Renal cortex interstitium (tissue), 15 donors: Measurements from ENCODE around the gene GMPR2. TPM values are rescaled to one million over a fixed set of nuclear protein-coding genes. Genes with fewer than 3 reads are reported as not detected.

ENCODE experiments used
- DNase-seq, 11 donors: peaks; one replicate each; pipeline ENCODE4 v3.0.0-alpha.2; 2013; ENCODE audit warnings: low read depth in 9 of 11, low spot score in 4 of 11; ENCODE audit errors: extremely low read depth in 1 of 11
- long read RNA-seq, 16 experiments: transcript quantifications; one replicate each; lab custom pipeline, GENCODE V29; 2026
- polyA plus RNA-seq, 3 donors: library from polyadenylated mRNA; unstranded; fragments of 120-200 nt; gene quantifications; one replicate each; pipeline ENCODE4 v1.2.1, GENCODE V29; 2013; ENCODE audit not compliant: insufficient read length in 3 of 3

GMPR2 gene
- 100 to 1,000 TPM; 107 to 128 (median 115) TPM for polyA plus RNA-seq
- long read RNA-seq, donor 1, transcript GMPR2-207 (2 exons, 469 nt): major isoform, 10 of 23 reads
- long read RNA-seq, donor 1, partial matches to known transcripts: 0 of 23 reads
- long read RNA-seq, donor 1, other reads (novel, unspliced or antisense): 0 of 23 reads
- long read RNA-seq, donor 2, transcript GMPR2-223 (10 exons, 1,893 nt): minor isoform, 5 of 305 reads
- long read RNA-seq, donor 2, transcript GMPR2-207 (2 exons, 469 nt): major isoform, 7 of 305 reads
- long read RNA-seq, donor 2, partial matches to known transcripts: 279 of 305 reads
- long read RNA-seq, donor 2, other reads (novel, unspliced or antisense): 9 of 305 reads
- long read RNA-seq, donor 3, transcript GMPR2-203 (10 exons, 1,652 nt): minor isoform, 8 of 47 reads
- long read RNA-seq, donor 3, transcript GMPR2-207 (2 exons, 469 nt): major isoform, 29 of 47 reads
- long read RNA-seq, donor 3, partial matches to known transcripts: 0 of 47 reads
- long read RNA-seq, donor 3, other reads (novel, unspliced or antisense): 0 of 47 reads
- long read RNA-seq, donor 4, transcript GMPR2-204 (9 exons, 1,864 nt): minor isoform, 6 of 46 reads
- long read RNA-seq, donor 4, transcript GMPR2-207 (2 exons, 469 nt): major isoform, 20 of 46 reads
- long read RNA-seq, donor 4, partial matches to known transcripts: 8 of 46 reads
- long read RNA-seq, donor 4, other reads (novel, unspliced or antisense): 0 of 46 reads
- long read RNA-seq, donor 5: 0 reads
- long read RNA-seq, donor 6, transcript GMPR2-203 (10 exons, 1,652 nt): minor isoform, 5 of 55 reads
- long read RNA-seq, donor 6, transcript GMPR2-202 (10 exons, 1,972 nt): minor isoform, 5 of 55 reads
- long read RNA-seq, donor 6, transcript GMPR2-207 (2 exons, 469 nt): major isoform, 29 of 55 reads
- long read RNA-seq, donor 6, transcript GMPR2-223 (10 exons, 1,893 nt): minor isoform, 6 of 55 reads
- long read RNA-seq, donor 6, partial matches to known transcripts: 5 of 55 reads
- long read RNA-seq, donor 6, other reads (novel, unspliced or antisense): 0 of 55 reads
- long read RNA-seq, donor 7, transcript GMPR2-203 (10 exons, 1,652 nt): minor isoform, 10 of 109 reads
- long read RNA-seq, donor 7, transcript GMPR2-204 (9 exons, 1,864 nt): minor isoform, 5 of 109 reads
- long read RNA-seq, donor 7, transcript GMPR2-207 (2 exons, 469 nt): major isoform, 40 of 109 reads
- long read RNA-seq, donor 7, partial matches to known transcripts: 27 of 109 reads
- long read RNA-seq, donor 7, other reads (novel, unspliced or antisense): 20 of 109 reads
- long read RNA-seq, donor 8: 0 reads
- long read RNA-seq, donor 9, transcript GMPR2-223 (10 exons, 1,893 nt): minor isoform, 7 of 55 reads
- long read RNA-seq, donor 9, transcript GMPR2-203 (10 exons, 1,652 nt): minor isoform, 6 of 55 reads
- long read RNA-seq, donor 9, transcript GMPR2-207 (2 exons, 469 nt): major isoform, 30 of 55 reads
- long read RNA-seq, donor 9, partial matches to known transcripts: 6 of 55 reads
- long read RNA-seq, donor 9, other reads (novel, unspliced or antisense): 0 of 55 reads
- long read RNA-seq, donor 10, transcript GMPR2-223 (10 exons, 1,893 nt): minor isoform, 5 of 76 reads
- long read RNA-seq, donor 10, transcript GMPR2-207 (2 exons, 469 nt): major isoform, 44 of 76 reads
- long read RNA-seq, donor 10, transcript GMPR2-203 (10 exons, 1,652 nt): minor isoform, 7 of 76 reads
- long read RNA-seq, donor 10, partial matches to known transcripts: 13 of 76 reads
- long read RNA-seq, donor 10, other reads (novel, unspliced or antisense): 0 of 76 reads
- long read RNA-seq, donor 11, transcript GMPR2-207 (2 exons, 469 nt): major isoform, 15 of 43 reads
- long read RNA-seq, donor 11, transcript GMPR2-204 (9 exons, 1,864 nt): minor isoform, 6 of 43 reads
- long read RNA-seq, donor 11, partial matches to known transcripts: 9 of 43 reads
- long read RNA-seq, donor 11, other reads (novel, unspliced or antisense): 0 of 43 reads
- long read RNA-seq, donor 12, transcript GMPR2-207 (2 exons, 469 nt): major isoform, 8 of 19 reads
- long read RNA-seq, donor 12, transcript GMPR2-203 (10 exons, 1,652 nt): minor isoform, 5 of 19 reads
- long read RNA-seq, donor 12, partial matches to known transcripts: 0 of 19 reads
- long read RNA-seq, donor 12, other reads (novel, unspliced or antisense): 0 of 19 reads
- long read RNA-seq, donor 13: 0 reads
- long read RNA-seq, donor 14, transcript GMPR2-207 (2 exons, 469 nt): major isoform, 30 of 50 reads
- long read RNA-seq, donor 14, transcript GMPR2-223 (10 exons, 1,893 nt): minor isoform, 7 of 50 reads
- long read RNA-seq, donor 14, transcript GMPR2-203 (10 exons, 1,652 nt): minor isoform, 5 of 50 reads
- long read RNA-seq, donor 14, partial matches to known transcripts: 0 of 50 reads
- long read RNA-seq, donor 14, other reads (novel, unspliced or antisense): 0 of 50 reads
- long read RNA-seq, donor 15, transcript GMPR2-223 (10 exons, 1,893 nt): minor isoform, 6 of 39 reads
- long read RNA-seq, donor 15, transcript GMPR2-207 (2 exons, 469 nt): major isoform, 30 of 39 reads
- long read RNA-seq, donor 15, partial matches to known transcripts: 0 of 39 reads
- long read RNA-seq, donor 15, other reads (novel, unspliced or antisense): 0 of 39 reads
- long read RNA-seq, donor 16, transcript GMPR2-207 (2 exons, 469 nt): major isoform, 48 of 155 reads
- long read RNA-seq, donor 16, transcript GMPR2-202 (10 exons, 1,972 nt): minor isoform, 12 of 155 reads
- long read RNA-seq, donor 16, transcript GMPR2-203 (10 exons, 1,652 nt): minor isoform, 13 of 155 reads
- long read RNA-seq, donor 16, transcript GMPR2-204 (9 exons, 1,864 nt): minor isoform, 8 of 155 reads
- long read RNA-seq, donor 16, partial matches to known transcripts: 34 of 155 reads
- long read RNA-seq, donor 16, other reads (novel, unspliced or antisense): 32 of 155 reads

GRCh38 chr14:24232645-24233537 lies at the start of gene GMPR2:
Gene GMPR2, plus strand, starts transcription at chr14:24232929. Its CDS starts 325 bp downstream, at chr14:24233254.
- DNase-seq: peak in 1 of 11 donors; percentile 59

DNA sequence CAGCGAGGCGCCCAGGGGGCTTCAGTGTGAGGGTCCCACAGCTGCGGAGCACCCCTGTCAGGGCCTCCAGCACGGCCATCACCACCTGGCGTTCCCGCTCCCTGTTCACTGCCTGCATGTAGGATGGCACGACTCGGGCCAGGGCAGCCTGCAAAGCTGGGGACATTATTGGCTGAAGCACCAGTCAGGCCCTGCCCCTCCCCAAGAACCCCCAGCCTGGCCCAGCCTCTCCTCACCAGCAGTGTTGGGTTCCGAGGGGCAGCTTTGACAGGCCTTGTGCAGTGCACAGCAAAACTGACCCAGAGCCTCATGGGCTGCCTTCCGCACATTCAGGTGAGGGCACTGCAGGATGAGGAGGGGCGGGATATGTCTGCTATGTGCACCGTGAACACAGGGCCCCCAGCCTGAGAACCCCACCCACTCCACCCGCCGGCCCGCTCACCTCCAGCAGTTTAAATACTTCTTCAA lies 49.7 kb upstream of the GMPR2 start:
- DNase-seq: no peak

DNA sequence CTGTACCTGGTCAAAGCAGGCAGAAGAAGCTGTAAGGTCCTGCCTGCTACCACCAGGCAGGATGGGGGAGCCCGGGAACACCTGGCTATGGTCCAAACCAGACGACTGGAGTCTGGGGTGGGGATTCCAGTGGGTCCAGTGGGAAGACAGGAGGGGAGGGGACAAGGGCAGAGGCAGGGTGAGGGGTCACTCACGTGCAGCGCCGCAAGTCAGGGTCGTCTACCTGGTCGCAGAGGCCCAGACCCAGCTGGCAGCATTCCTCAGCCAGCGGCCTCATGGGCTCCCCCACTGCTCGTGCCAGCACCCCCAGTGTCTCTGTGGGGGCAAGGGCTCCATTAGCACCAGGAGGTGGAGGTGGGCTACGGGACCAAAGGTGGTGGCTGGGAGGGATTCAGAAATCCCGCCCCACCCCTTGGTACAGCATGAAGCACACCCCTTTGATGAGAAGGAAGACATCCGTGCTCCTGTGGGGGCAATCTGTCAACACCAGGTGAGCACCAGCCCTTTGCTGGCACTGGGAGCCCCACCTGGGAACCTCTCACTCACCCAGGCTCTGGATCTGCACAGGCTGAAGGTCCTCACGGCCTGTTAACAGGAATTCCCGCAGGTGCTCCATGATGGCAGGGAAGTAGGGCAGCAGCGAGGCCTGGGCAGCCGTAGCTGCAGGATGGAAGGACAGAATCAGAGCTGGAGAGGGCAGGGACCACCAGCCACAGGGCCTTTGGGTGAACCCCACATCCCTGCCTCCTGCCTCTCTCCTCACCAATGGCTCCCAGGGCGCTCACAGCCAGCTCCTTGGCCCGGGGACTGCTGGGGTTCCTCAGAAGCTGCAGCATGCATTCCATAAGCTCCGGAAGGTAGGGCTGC lies 48.4 kb upstream of the GMPR2 start:
- no peak for DNase-seq

- DNase-seq: no peak
Measured at GRCh38 chr14:24185026-24185425, 47.7 kb upstream of the GMPR2 start.

DNA sequence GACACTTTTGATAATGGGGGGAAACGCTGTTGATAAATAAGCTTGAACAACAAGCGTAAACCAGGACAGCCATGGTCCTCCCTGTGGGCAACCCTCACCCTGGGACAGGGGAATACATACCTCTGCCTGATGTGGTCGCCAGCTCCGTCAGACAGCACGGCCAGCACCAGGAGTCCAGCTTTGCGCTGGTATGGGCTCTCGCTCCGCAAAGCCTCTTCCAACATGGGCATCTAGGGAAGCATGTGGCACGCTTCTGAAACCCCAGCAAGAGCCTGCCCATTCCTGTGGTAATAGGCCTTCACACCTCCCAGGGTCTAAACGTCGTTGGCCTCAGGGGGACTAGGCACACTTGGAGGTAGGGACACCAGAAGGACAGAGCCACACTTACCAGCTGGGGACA lies 47.0 kb upstream of the GMPR2 start:
- DNase-seq: no peak

- DNase-seq: no peak
Measured at GRCh38 chr14:24186831-24187538, 45.7 kb upstream of the GMPR2 start.

- no peak for DNase-seq
Measured at GRCh38 chr14:24187539-24187915, 45.2 kb upstream of the GMPR2 start.

DNA sequence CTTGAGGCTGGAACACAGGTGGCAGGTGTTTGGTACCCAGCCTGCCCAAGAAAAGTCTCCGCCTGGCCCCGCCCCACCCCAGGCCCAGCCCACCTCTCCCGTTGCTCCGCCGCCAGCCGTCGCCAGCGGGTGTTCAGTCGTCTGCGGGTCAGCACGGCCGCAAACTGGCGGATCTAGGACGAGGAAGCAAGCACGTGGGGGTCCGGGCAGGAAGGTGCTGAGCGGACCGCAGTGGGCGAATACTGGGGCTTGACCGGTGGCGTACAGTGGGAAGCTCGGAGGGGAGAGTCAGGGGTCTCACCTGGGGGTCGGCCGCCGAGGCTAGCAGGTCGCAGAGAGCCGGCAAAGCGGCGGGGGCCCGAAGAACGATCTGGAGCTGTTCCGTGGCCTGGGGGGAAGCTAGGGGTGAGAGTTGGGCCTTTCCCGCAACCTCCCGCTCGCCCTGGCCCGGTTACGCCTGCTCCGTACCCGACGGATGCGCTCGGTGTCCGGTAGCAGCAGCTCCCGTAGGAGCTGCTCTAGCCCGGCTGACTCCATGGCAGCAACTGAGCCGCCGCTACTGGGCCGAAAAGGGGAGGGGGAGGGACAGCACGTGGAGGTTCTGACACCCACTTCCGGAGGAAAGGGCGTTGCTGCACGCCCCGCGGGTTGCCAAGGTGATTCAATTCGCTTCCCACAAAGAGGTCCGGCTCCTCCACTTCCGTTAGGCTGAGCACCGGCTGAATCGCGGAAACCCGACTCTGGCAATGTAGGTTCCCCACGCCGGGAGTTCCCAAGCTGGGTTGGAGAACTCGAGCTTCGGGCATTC lies 44.3 kb upstream of the GMPR2 start, which contains the start of gene IPO4:
TSS of gene IPO4 (minus strand) at position 566 of the 808 bp plus-strand sequence. CDS start at position 537, 29 bp downstream.
- peak in 10 of 11 donors; percentile 91 to 97 (median 94) for DNase-seq

GRCh38 chr14:24189059-24189375 lies 43.7 kb upstream of the GMPR2 start:
- no peak for DNase-seq

DNA sequence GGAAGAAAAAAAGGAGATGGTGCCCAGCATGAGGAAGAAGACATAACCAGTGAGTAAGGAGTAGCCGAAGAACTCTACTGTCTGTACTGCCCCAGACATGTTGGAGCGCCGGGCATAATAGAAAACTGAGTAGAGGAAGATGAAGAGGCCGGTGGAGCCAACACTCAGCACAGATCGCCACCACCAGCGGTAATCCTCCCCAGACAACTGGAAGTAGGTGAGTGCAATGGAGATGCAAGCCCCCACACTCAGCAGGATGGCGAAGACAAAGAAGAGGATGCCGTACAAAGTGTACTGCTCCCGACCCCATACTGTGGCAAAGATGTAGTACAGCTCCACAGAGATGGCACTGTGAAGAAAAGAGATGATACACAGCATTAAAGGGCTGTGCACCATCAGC lies 43.3 kb upstream of the GMPR2 start:
- DNase-seq: no peak

DNA sequence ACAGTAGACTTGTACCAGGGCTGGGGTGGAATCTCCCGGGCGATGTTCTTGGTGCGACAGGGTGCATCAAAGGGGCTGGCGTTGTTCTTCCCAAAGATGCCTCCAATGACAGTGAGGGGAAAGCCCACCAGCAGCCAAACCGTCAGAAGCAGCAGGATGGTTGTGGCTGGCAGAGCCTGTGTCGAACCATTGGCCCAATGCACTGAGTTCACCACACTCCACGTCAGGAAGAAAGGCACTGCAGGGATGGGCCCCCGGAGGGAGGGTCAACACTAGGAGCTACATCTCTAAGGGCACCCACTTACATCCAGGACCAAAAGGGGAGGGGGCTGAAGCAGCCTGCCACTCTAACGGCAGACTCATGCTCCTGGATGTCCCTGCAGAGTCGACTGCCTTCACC lies 42.3 kb upstream of the GMPR2 start:
- DNase-seq: no peak

DNA sequence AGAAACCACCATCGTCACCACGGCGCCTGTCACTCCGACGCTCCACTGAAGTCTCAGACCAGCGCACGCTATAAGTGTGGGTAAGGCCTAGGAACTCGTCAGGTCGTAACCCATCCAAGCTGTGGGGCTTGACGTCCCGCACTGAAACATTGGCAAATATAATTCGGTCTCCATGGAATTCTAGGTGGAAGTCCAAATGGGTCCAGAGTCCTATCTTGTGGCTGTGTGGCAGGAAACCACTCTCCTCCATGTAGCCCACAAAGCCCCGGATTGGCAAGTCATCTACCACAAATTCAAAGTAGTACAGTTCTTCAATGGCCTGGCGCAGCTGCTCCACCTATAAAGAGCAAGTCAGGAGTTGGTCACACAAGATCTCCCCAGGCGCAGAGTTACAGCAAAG lies 39.8 kb upstream of the GMPR2 start:
- DNase-seq: no peak
